ENCODE data around the gene CGNL1. TPM values are rescaled to one million over a fixed set of nuclear protein-coding genes. Genes with fewer than 3 reads are reported as not detected.
A peak's percentile ranks its signal among the peaks of the same experiment; 100 is the strongest.

The CGNL1 gene
- total RNA-seq: under 1 TPM; 0.05 to 0.08 (median 0.05) TPM

- DNase-seq (no peak), ATAC-seq (peak in 1 of 2 donors; percentile 59)
- H3K4me3 Mint-ChIP-seq: peak within 1 kb of the TSS; percentile 64
- H3K9me3 Mint-ChIP-seq: no peaks in the 10 kb centered on the region
- peaks cover 52% of the 10 kb centered on the region for H3K27me3 Mint-ChIP-seq (ENCODE audit: low read depth)
- peaks cover 12% of the 10 kb centered on the region for H3K4me1 Mint-ChIP-seq (ENCODE audit: low read depth)
- no peaks in the 10 kb centered on the region for H3K36me3 Mint-ChIP-seq (ENCODE audit: insufficient read depth)
Observed at GRCh38 chr15:57375827-57376695, at the start of gene CGNL1. TSS of gene CGNL1 (plus strand) at chr15:57376505. CDS start at chr15:57438000, 61,495 bp downstream.

GRCh38 chr15:57327985-57328471 lies 48.3 kb upstream of the CGNL1 start:
- no peak for ATAC-seq

GRCh38 chr15:57328479-57328878 lies 47.8 kb upstream of the CGNL1 start:
- H3K9me3 Mint-ChIP-seq: no peaks in the 10 kb centered on the region
- no peaks in the 10 kb centered on the region for H3K36me3 Mint-ChIP-seq (ENCODE audit: insufficient read depth)
- DNase-seq: no peak
- ATAC-seq: no peak
- peaks cover 3% of the 10 kb centered on the region for H3K4me1 Mint-ChIP-seq (ENCODE audit: low read depth)
- peaks cover 14% of the 10 kb centered on the region for H3K27me3 Mint-ChIP-seq (ENCODE audit: low read depth)
- H3K4me3 Mint-ChIP-seq: no peak overlapping the region

More at GRCh38 chr15:57327985-57328471, 48.3 kb upstream of the CGNL1 start:
- H3K36me3 Mint-ChIP-seq (ENCODE audit: insufficient read depth): no peaks in the 10 kb centered on the region
- peaks cover 14% of the 10 kb centered on the region for H3K27me3 Mint-ChIP-seq (ENCODE audit: low read depth)
- no peak overlapping the region for H3K4me3 Mint-ChIP-seq
- DNase-seq: no peak
- H3K9me3 Mint-ChIP-seq: no peaks in the 10 kb centered on the region
- peaks cover 3% of the 10 kb centered on the region for H3K4me1 Mint-ChIP-seq (ENCODE audit: low read depth)

GRCh38 chr15:57328897-57329296 lies 47.4 kb upstream of the CGNL1 start:
- peaks cover 14% of the 10 kb centered on the region for H3K27me3 Mint-ChIP-seq (ENCODE audit: low read depth)
- no peak for DNase-seq
- no peak overlapping the region for H3K4me3 Mint-ChIP-seq

GRCh38 chr15:57329582-57330367 lies 46.5 kb upstream of the CGNL1 start:
- ATAC-seq (no peak), DNase-seq (no peak)
- no peaks in the 10 kb centered on the region for H3K9me3 Mint-ChIP-seq
- H3K36me3 Mint-ChIP-seq (ENCODE audit: insufficient read depth): no peaks in the 10 kb centered on the region
- H3K27me3 Mint-ChIP-seq (ENCODE audit: low read depth): peaks cover 16% of the 10 kb centered on the region
- H3K4me1 Mint-ChIP-seq (ENCODE audit: low read depth): peaks cover 2% of the 10 kb centered on the region
- H3K4me3 Mint-ChIP-seq: no peak overlapping the region

More at GRCh38 chr15:57328897-57329296, 47.4 kb upstream of the CGNL1 start:
- Mint-ChIP-seq H3K9me3 (no peaks in the 10 kb centered on the region), H3K36me3 (ENCODE audit: insufficient read depth) (no peaks in the 10 kb centered on the region), H3K4me1 (ENCODE audit: low read depth) (peaks cover 3% of the 10 kb centered on the region)
- ATAC-seq: no peak

GRCh38 chr15:57330619-57331340 lies 45.5 kb upstream of the CGNL1 start:
- DNase-seq (no peak), ATAC-seq (no peak)
- Mint-ChIP-seq H3K27me3 (ENCODE audit: low read depth) (peaks cover 16% of the 10 kb centered on the region), H3K4me3 (no peak overlapping the region), H3K4me1 (ENCODE audit: low read depth) (peaks cover 2% of the 10 kb centered on the region), H3K9me3 (no peaks in the 10 kb centered on the region), H3K36me3 (ENCODE audit: insufficient read depth) (no peaks in the 10 kb centered on the region)

GRCh38 chr15:57332326-57332725 lies 44.0 kb upstream of the CGNL1 start:
- H3K36me3 Mint-ChIP-seq (ENCODE audit: insufficient read depth): no peaks in the 10 kb centered on the region
- H3K27me3 Mint-ChIP-seq (ENCODE audit: low read depth): peaks cover 16% of the 10 kb centered on the region
- H3K4me1 Mint-ChIP-seq (ENCODE audit: low read depth): peaks cover 2% of the 10 kb centered on the region

GRCh38 chr15:57333487-57333886 lies 42.8 kb upstream of the CGNL1 start:
- peaks cover 22% of the 10 kb centered on the region for H3K27me3 Mint-ChIP-seq (ENCODE audit: low read depth)
- no peak for ATAC-seq
- DNase-seq: no peak
- H3K4me3 Mint-ChIP-seq: no peak overlapping the region
- no peaks in the 10 kb centered on the region for H3K9me3 Mint-ChIP-seq
- H3K36me3 Mint-ChIP-seq (ENCODE audit: insufficient read depth): no peaks in the 10 kb centered on the region
- H3K4me1 Mint-ChIP-seq (ENCODE audit: low read depth): peaks cover 2% of the 10 kb centered on the region

More at GRCh38 chr15:57332326-57332725, 44.0 kb upstream of the CGNL1 start:
- no peak for DNase-seq
- no peaks in the 10 kb centered on the region for H3K9me3 Mint-ChIP-seq
- ATAC-seq: no peak
- no peak overlapping the region for H3K4me3 Mint-ChIP-seq

- H3K9me3 Mint-ChIP-seq: no peaks in the 10 kb centered on the region
- peaks cover 2% of the 10 kb centered on the region for H3K4me1 Mint-ChIP-seq (ENCODE audit: low read depth)
- ATAC-seq: no peak
- no peak overlapping the region for H3K4me3 Mint-ChIP-seq
- peaks cover 24% of the 10 kb centered on the region for H3K27me3 Mint-ChIP-seq (ENCODE audit: low read depth)
- no peak for DNase-seq
- H3K36me3 Mint-ChIP-seq (ENCODE audit: insufficient read depth): no peaks in the 10 kb centered on the region
Observed at GRCh38 chr15:57334257-57334656, 42.0 kb upstream of the CGNL1 start.

- no peak for DNase-seq
- H3K4me3 Mint-ChIP-seq: no peak overlapping the region
- peaks cover 1% of the 10 kb centered on the region for H3K4me1 Mint-ChIP-seq (ENCODE audit: low read depth)
- H3K27me3 Mint-ChIP-seq (ENCODE audit: low read depth): peaks cover 19% of the 10 kb centered on the region
- H3K36me3 Mint-ChIP-seq (ENCODE audit: insufficient read depth): no peaks in the 10 kb centered on the region
- no peak for ATAC-seq
- H3K9me3 Mint-ChIP-seq: no peaks in the 10 kb centered on the region
Observed at GRCh38 chr15:57335293-57335715, 41.0 kb upstream of the CGNL1 start.

- no peak for DNase-seq
- H3K4me3 Mint-ChIP-seq: no peak overlapping the region
- no peak for ATAC-seq
- peaks cover 19% of the 10 kb centered on the region for H3K27me3 Mint-ChIP-seq (ENCODE audit: low read depth)
- no peaks in the 10 kb centered on the region for H3K36me3 Mint-ChIP-seq (ENCODE audit: insufficient read depth)
- no peaks in the 10 kb centered on the region for H3K9me3 Mint-ChIP-seq
- no peaks in the 10 kb centered on the region for H3K4me1 Mint-ChIP-seq (ENCODE audit: low read depth)
Observed at GRCh38 chr15:57335719-57336118, 40.6 kb upstream of the CGNL1 start.

GRCh38 chr15:57337868-57338411 lies 38.4 kb upstream of the CGNL1 start:
- no peak overlapping the region for H3K4me3 Mint-ChIP-seq
- H3K9me3 Mint-ChIP-seq: no peaks in the 10 kb centered on the region
- no peak for DNase-seq
- ATAC-seq: no peak
- no peaks in the 10 kb centered on the region for H3K4me1 Mint-ChIP-seq (ENCODE audit: low read depth)
- H3K36me3 Mint-ChIP-seq (ENCODE audit: insufficient read depth): no peaks in the 10 kb centered on the region
- peaks cover 19% of the 10 kb centered on the region for H3K27me3 Mint-ChIP-seq (ENCODE audit: low read depth)

GRCh38 chr15:57339321-57339720 lies 37.0 kb upstream of the CGNL1 start:
- no peak overlapping the region for H3K4me3 Mint-ChIP-seq
- H3K9me3 Mint-ChIP-seq: no peaks in the 10 kb centered on the region
- no peak for ATAC-seq
- no peaks in the 10 kb centered on the region for H3K36me3 Mint-ChIP-seq (ENCODE audit: insufficient read depth)
- H3K27me3 Mint-ChIP-seq (ENCODE audit: low read depth): peaks cover 16% of the 10 kb centered on the region
- DNase-seq: no peak
- H3K4me1 Mint-ChIP-seq (ENCODE audit: low read depth): no peaks in the 10 kb centered on the region
